ENCODE measurements around the gene CLEC18A. TPM values are rescaled to one million over a fixed set of nuclear protein-coding genes. Genes with fewer than 3 reads are reported as not detected.

CLEC18A gene
- total and polyA plus RNA-seq, 2 of the 8 experiments (the other 6 are each of a cell fraction or from before 2014, with no cell fraction given), result 1.3 to 1.4 TPM

- no peak overlapping the region for H3K56ac ChIP-seq (replicated peaks; ENCODE audit: insufficient read length, low read depth, low read length)
- no peaks in the 10 kb centered on the region for H3K79me2 ChIP-seq (ENCODE audit: control insufficient read depth in 1 of 2, insufficient read depth in 2 of 2, low read length in 2 of 2)
- H3K27ac ChIP-seq (ENCODE audit: low read depth, low read length), result no peak overlapping the region
- H3K23me2 ChIP-seq (ENCODE audit: low read depth, low read length), result no peaks in the 10 kb centered on the region
- ChIA-PET POLR2A (ENCODE audit: partially characterized antibody) (no interaction called here), CTCF (ENCODE audit: partially characterized antibody) (interaction anchor here (0.5 to 9.6 kb wide), 6 partner anchors 10 to 706 kb away, joined by 3 to 123 read pairs (median 27); no protein-coding TSS in a partner anchor)
- no peak overlapping the region for H2BK12ac ChIP-seq (ENCODE audit: low read depth, low read length)
- no peak overlapping the region for H3K18ac ChIP-seq (ENCODE audit: extremely low read depth, low read length)
- H3K14ac ChIP-seq (ENCODE audit: insufficient read length), result no peak overlapping the region
- no peaks in the 10 kb centered on the region for H3K27me3 ChIP-seq (replicated peaks in 1 of 4; ENCODE audit: control insufficient read depth in 3 of 4, extremely low read depth in 1 of 4, insufficient read depth in 3 of 4, low read length in 3 of 4)
- H2BK5ac ChIP-seq (ENCODE audit: low read depth, low read length), result no peak overlapping the region
- 96% methylated on average over 12 of the region's 13 CpGs; no CpG with 5 or more reads in 1 of the 2 experiments for WGBS, 2 experiments (ENCODE audit: extremely low coverage in 1 of 2, insufficient coverage in 1 of 2, insufficient read length in 1 of 2, insufficient replicate concordance in 2 of 2, low coverage in 1 of 2, low lambda C conversion rate in 2 of 2, missing lambda C conversion rate in 1 of 2)
- no peak overlapping the region for H3K9ac ChIP-seq (replicated peaks in 1 of 4; ENCODE audit: extremely low read depth in 1 of 4, low read depth in 3 of 4, low read length in 3 of 4)
- no peak overlapping the region for H3K4ac ChIP-seq (replicated peaks; ENCODE audit: insufficient read length, low read depth, low read length)
- H2BK15ac ChIP-seq (ENCODE audit: low read length), result no peak overlapping the region
- peaks cover 0 to 1% of the 10 kb centered on the region in 2 experiments for H4K20me1 ChIP-seq (replicated peaks in 1 of 2; ENCODE audit: control insufficient read depth in 1 of 2, insufficient read depth in 2 of 2, low read length in 2 of 2)
- no peak overlapping the region for H3K4me2 ChIP-seq (ENCODE audit: insufficient read depth in 1 of 2, low read depth in 2 of 2, low read length in 2 of 2)
- peaks cover 0 to 5% (median 3%) of the 10 kb centered on the region in 4 experiments; a peak in 4 of 8 replicates for H3K36me3 ChIP-seq (ENCODE audit: control insufficient read depth in 2 of 4, insufficient read depth in 4 of 4, low read length in 3 of 4)
- no peak overlapping the region for H2AK5ac ChIP-seq (ENCODE audit: low read depth, low read length)
- no peak overlapping the region for H3K4me3 ChIP-seq (ENCODE audit: extremely low read depth in 1 of 4, insufficient read depth in 2 of 4, low read depth in 3 of 4, low read length in 4 of 4)
- FAIRE-seq (no peak), DNase-seq (ENCODE audit: low read depth in 1 of 2, low spot score in 2 of 2) (no peak)
- no peaks in the 10 kb centered on the region for H3K9me3 ChIP-seq (ENCODE audit: insufficient read depth in 2 of 2, low read depth in 1 of 2, low read length in 1 of 2)
- no peak overlapping the region for H4K8ac ChIP-seq (ENCODE audit: extremely low read depth, insufficient read depth, low read length)
- H2AFZ ChIP-seq (ENCODE audit: low read length), result no peak overlapping the region
- H2BK20ac ChIP-seq (ENCODE audit: low read length), result no peak overlapping the region
- H3K79me1 ChIP-seq (ENCODE audit: low read depth, low read length), result no peaks in the 10 kb centered on the region
- H3K4me1 ChIP-seq (replicated peaks in 1 of 4; ENCODE audit: control insufficient read depth in 3 of 4, insufficient read depth in 4 of 4, low read length in 3 of 4), result peaks cover 0 to 3% (median 2%) of the 10 kb centered on the region in 4 experiments; a peak in 3 of 7 replicates
- no peak overlapping the region for H2BK120ac ChIP-seq (replicated peaks; ENCODE audit: low read depth, low read length)
- no peak overlapping the region for H3K23ac ChIP-seq (ENCODE audit: insufficient read length)
- H4K91ac ChIP-seq (replicated peaks; ENCODE audit: insufficient read length, low read length), result no peak overlapping the region
- H4K5ac ChIP-seq (ENCODE audit: insufficient read length, low read depth, low read length), result no peak overlapping the region
- TF ChIP-seq KDM5A (IDR thresholded peaks at IDR 0.05; ENCODE audit: low read length) (no peak), CHD2 (IDR thresholded peaks at IDR 0.05; ENCODE audit: low read length) (no peak), RNF2 (IDR thresholded peaks at IDR 0.05; ENCODE audit: borderline replicate concordance, low read depth, low read length, missing control alignments, poor library complexity, severe bottlenecking) (no peak), CTCF (IDR thresholded peaks at IDR 0.05; ENCODE audit: control extremely low read depth in 1 of 3, insufficient read depth in 1 of 3, low read depth in 1 of 3, low read length in 3 of 3) (no peak), TBP (IDR thresholded peaks at IDR 0.05; ENCODE audit: low read depth, low read length) (no peak), CTBP2 (IDR thresholded peaks at IDR 0.05; ENCODE audit: borderline replicate concordance, insufficient read depth, insufficient read length, low read length) (no peak), MAX (IDR thresholded peaks at IDR 0.05) (no peak), ASH2L (IDR thresholded peaks at IDR 0.05; ENCODE audit: low read length) (no peak), CEBPB (IDR thresholded peaks at IDR 0.05; ENCODE audit: low read depth, low read length) (no peak)
- TF ChIP-seq, protein P1, sequence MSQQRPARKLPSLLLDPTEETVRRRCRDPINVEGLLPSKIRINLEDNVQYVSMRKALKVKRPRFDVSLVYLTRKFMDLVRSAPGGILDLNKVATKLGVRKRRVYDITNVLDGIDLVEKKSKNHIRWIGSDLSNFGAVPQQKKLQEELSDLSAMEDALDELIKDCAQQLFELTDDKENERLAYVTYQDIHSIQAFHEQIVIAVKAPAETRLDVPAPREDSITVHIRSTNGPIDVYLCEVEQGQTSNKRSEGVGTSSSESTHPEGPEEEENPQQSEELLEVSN (IDR thresholded peaks at IDR 0.05), result no peak
These were observed 19.5 kb upstream of the CLEC18A start for GRCh38 chr16:69931631-69932030.

Measured in H1 (cell line).